ENCODE data around the gene DDIT4L. TPM values are rescaled to one million over a fixed set of nuclear protein-coding genes. Genes with fewer than 3 reads are reported as not detected.

DDIT4L gene
- total RNA-seq, 1 donor from 2014 or later = 0.20 TPM

GRCh38 chr4:100188829-100189228, 1.4 kb downstream of the DDIT4L start:
- Mint-ChIP-seq H3K4me3 (ENCODE audit: unreplicated experiment) (no peak overlapping the region), H3K27me3 (ENCODE audit: low read depth) (peaks cover 11% of the 10 kb centered on the region), H3K4me1 (ENCODE audit: low read depth) (peaks cover 15% of the 10 kb centered on the region), H3K9me3 (ENCODE audit: low read depth) (no peaks in the 10 kb centered on the region), H3K36me3 (ENCODE audit: low read depth) (no peaks in the 10 kb centered on the region), H3K27ac (ENCODE audit: unreplicated experiment) (no peak overlapping the region)
- no peak for DNase-seq (ENCODE audit: low spot score)
- TF ChIP-seq CTCF (IDR thresholded peaks at IDR 0.05) = no peak

GRCh38 chr4:100187781-100188180, 2.5 kb downstream of the DDIT4L start:
- Mint-ChIP-seq H3K4me3 (ENCODE audit: unreplicated experiment) (no peak overlapping the region), H3K36me3 (ENCODE audit: low read depth) (no peaks in the 10 kb centered on the region), H3K27me3 (ENCODE audit: low read depth) (peaks cover 11% of the 10 kb centered on the region), H3K4me1 (ENCODE audit: low read depth) (peaks cover 15% of the 10 kb centered on the region), H3K27ac (ENCODE audit: unreplicated experiment) (no peak overlapping the region), H3K9me3 (ENCODE audit: low read depth) (no peaks in the 10 kb centered on the region)
- no peak for DNase-seq (ENCODE audit: low spot score)
- TF ChIP-seq CTCF (IDR thresholded peaks at IDR 0.05) = no peak

- H3K4me1 Mint-ChIP-seq (ENCODE audit: low read depth) = peaks cover 6% of the 10 kb centered on the region
- no peaks in the 10 kb centered on the region for H3K36me3 Mint-ChIP-seq (ENCODE audit: low read depth)
- no peak for DNase-seq (ENCODE audit: low spot score)
- no peaks in the 10 kb centered on the region for H3K9me3 Mint-ChIP-seq (ENCODE audit: low read depth)
- peaks cover 11% of the 10 kb centered on the region for H3K27me3 Mint-ChIP-seq (ENCODE audit: low read depth)
- H3K27ac Mint-ChIP-seq (ENCODE audit: unreplicated experiment) = no peak overlapping the region
- TF ChIP-seq CTCF (IDR thresholded peaks at IDR 0.05) = no peak
- no peak overlapping the region for H3K4me3 Mint-ChIP-seq (ENCODE audit: unreplicated experiment)
These were observed 5.5 kb downstream of the DDIT4L start for GRCh38 chr4:100184787-100185186.

GRCh38 chr4:100177855-100178254, 12.4 kb downstream of the DDIT4L start:
- H3K27me3 Mint-ChIP-seq (ENCODE audit: low read depth) = no peaks in the 10 kb centered on the region
- no peak for DNase-seq (ENCODE audit: low spot score)
- TF ChIP-seq CTCF (IDR thresholded peaks at IDR 0.05) = no peak
- H3K4me3 Mint-ChIP-seq (ENCODE audit: unreplicated experiment) = no peak overlapping the region
- H3K36me3 Mint-ChIP-seq (ENCODE audit: low read depth) = no peaks in the 10 kb centered on the region
- no peaks in the 10 kb centered on the region for H3K9me3 Mint-ChIP-seq (ENCODE audit: low read depth)
- no peak overlapping the region for H3K27ac Mint-ChIP-seq (ENCODE audit: unreplicated experiment)
- H3K4me1 Mint-ChIP-seq (ENCODE audit: low read depth) = no peaks in the 10 kb centered on the region

- no peak overlapping the region for H3K27ac Mint-ChIP-seq (ENCODE audit: unreplicated experiment)
- H3K9me3 Mint-ChIP-seq (ENCODE audit: low read depth) = no peaks in the 10 kb centered on the region
- no peaks in the 10 kb centered on the region for H3K27me3 Mint-ChIP-seq (ENCODE audit: low read depth)
- no peaks in the 10 kb centered on the region for H3K4me1 Mint-ChIP-seq (ENCODE audit: low read depth)
- TF ChIP-seq CTCF (IDR thresholded peaks at IDR 0.05) = no peak
- H3K36me3 Mint-ChIP-seq (ENCODE audit: low read depth) = no peaks in the 10 kb centered on the region
- H3K4me3 Mint-ChIP-seq (ENCODE audit: unreplicated experiment) = no peak overlapping the region
- DNase-seq (ENCODE audit: low spot score) = no peak
These were observed 13.1 kb downstream of the DDIT4L start for GRCh38 chr4:100177126-100177525.

Measured in chondrocyte (in vitro differentiated cells).